Testis (tissue), 3 donors: ENCODE results near the gene TRIM14. TPM values are rescaled to one million over a fixed set of nuclear protein-coding genes. Genes with fewer than 3 reads are reported as not detected.
"Not testable (repeated sequence)": the region's sequence is repeated elsewhere in the genome, so short reads cannot be mapped to it uniquely, and the experiment has no call there.

Source experiments
- DNase-seq: peaks from one replicate; pipeline ENCODE4 v3.0.0-alpha.2; 2019
- H3K27ac ChIP-seq, 2 donors: fragments of 200-600 bp; sonication (generic); one replicate each; pipeline ENCODE4 v1.5.1; 2019
- H3K27me3 ChIP-seq: fragments of 200-600 bp; sonication (generic); one replicate; pipeline ENCODE4 v1.5.1; 2019
- H3K36me3 ChIP-seq: fragments of 200-600 bp; sonication (generic); one replicate; pipeline ENCODE4 v1.5.1; 2017; ENCODE audit warnings: low read depth; ENCODE audit errors: missing control alignments
- H3K4me1 ChIP-seq: fragments of 200-600 bp; sonication (generic); one replicate; pipeline ENCODE4 v1.5.1; 2019
- H3K4me3 ChIP-seq, 2 donors: fragments of 200-600 bp; sonication (generic); one replicate each; pipeline ENCODE4 v1.5.1; 2017 to 2019
- H3K9me3 ChIP-seq: fragments of 200-600 bp; sonication (generic); one replicate; pipeline ENCODE4 v1.5.1; 2017
- CTCF ChIP-seq, 3 experiments: fragments of 450-650 bp in 2 of 3; fragments of 200-600 bp in 1 of 3; sonication (generic) in 1 of 3; IDR thresholded peaks; one replicate each; pipeline ENCODE4 v1.5.1; 2016 to 2019; ENCODE audit warnings: antibody characterized with exemption in 3 of 3, mild to moderate bottlenecking in 2 of 3, moderate library complexity in 1 of 3
- POLR2A ChIP-seq: fragments of 450-650 bp; IDR thresholded peaks from one replicate; pipeline ENCODE4 v1.6.1; 2017; ENCODE audit warnings: antibody characterized with exemption, mild to moderate bottlenecking, moderate library complexity
- WGBS, 2 donors: methylation state at CpG; one replicate each; pipeline ENCODE4 v1.1.5; 2018; 5-methylcytosine and 5-hydroxymethylcytosine counted together
- intact Hi-C: fragments of 100-400 bp; cut with DNase I; formaldehyde crosslinking; loops from one replicate; pipeline ENCODE4 v1.15.1; 2023; ENCODE audit warnings: low total_unique reads
- polyA plus RNA-seq: library from polyadenylated mRNA; stranded (reverse); fragments of 350-450 nt; fragmentation: Illumina TruSeq; extraction: RNeasy Lipid Tissue Mini Kit (QIAGEN cat#74804); gene quantifications from one replicate; pipeline ENCODE4 v1.2.3, GENCODE V29; 2014; ENCODE audit warnings: low read depth, low replicate concordance; ENCODE audit not compliant: insufficient read depth
- total RNA-seq, 2 donors: library from RNA; depleted of rRNA; stranded (reverse); fragments of >200 nt; gene quantifications; one replicate each; pipeline ENCODE4 v1.2.3, GENCODE V29; 2016

TRIM14 gene
- total and polyA plus RNA-seq, 3 donors from 2014 or later, result 17.3 to 21.3 (median 19.6) TPM

GRCh38 chr9:98081477-98082219 lies 37.4 kb downstream of the TRIM14 start:
- Histone ChIP-seq H3K4me1 (peaks cover 5% of the 10 kb centered on the region), H3K27ac (no peak overlapping the region), H3K9me3 (no peaks in the 10 kb centered on the region), H3K36me3 (no peaks in the 10 kb centered on the region), H3K4me3 (no peak overlapping the region), H3K27me3 (no peaks in the 10 kb centered on the region)
- TF ChIP-seq POLR2A (no peak), CTCF (IDR thresholded peaks at IDR 0.05) (no peak)
- DNase-seq, result no peak
- intact Hi-C loops, result no loop called here
- 73 to 75% methylated on average over 6 of the region's 6 CpGs for WGBS, 2 donors

GRCh38 chr9:98080780-98081179 lies 38.2 kb downstream of the TRIM14 start:
- no peaks in the 10 kb centered on the region for H3K27me3 ChIP-seq
- WGBS, 2 donors, result 84 to 87% methylated on average over 6 to 12 of the region's 12 CpGs
- peaks cover 4% of the 10 kb centered on the region for H3K4me1 ChIP-seq
- H3K27ac ChIP-seq, result no peak overlapping the region
- DNase-seq, result no peak
- TF ChIP-seq CTCF (IDR thresholded peaks at IDR 0.05) (no peak), POLR2A (no peak)
- H3K4me3 ChIP-seq, result no peak overlapping the region
- no peaks in the 10 kb centered on the region for H3K9me3 ChIP-seq
- intact Hi-C loops, result no loop called here
- no peaks in the 10 kb centered on the region for H3K36me3 ChIP-seq

- WGBS, 2 donors, result 100% methylated on average over 1 of the region's 1 CpG
- intact Hi-C loops, result no loop called here
- no peak overlapping the region for H3K27ac ChIP-seq
- H3K27me3 ChIP-seq, result no peaks in the 10 kb centered on the region
- no peak for DNase-seq
- no peak for TF ChIP-seq CTCF (IDR thresholded peaks at IDR 0.05)
- TF ChIP-seq POLR2A, result no peak
- H3K9me3 ChIP-seq, result no peaks in the 10 kb centered on the region
- no peak overlapping the region for H3K4me3 ChIP-seq
- no peaks in the 10 kb centered on the region for H3K36me3 ChIP-seq
- no peaks in the 10 kb centered on the region for H3K4me1 ChIP-seq
These were observed 38.7 kb downstream of the TRIM14 start for GRCh38 chr9:98080326-98080725.

GRCh38 chr9:98078895-98079294 lies 40.1 kb downstream of the TRIM14 start:
- Histone ChIP-seq H3K36me3 (no peaks in the 10 kb centered on the region), H3K4me1 (peaks cover 5% of the 10 kb centered on the region), H3K27ac (no peak overlapping the region), H3K4me3 (no peak overlapping the region), H3K9me3 (no peaks in the 10 kb centered on the region), H3K27me3 (no peaks in the 10 kb centered on the region)
- 83 to 94% methylated on average over 5 of the region's 5 CpGs for WGBS, 2 donors
- no peak for DNase-seq
- no peak for TF ChIP-seq CTCF (IDR thresholded peaks at IDR 0.05)
- no peak for TF ChIP-seq POLR2A
- intact Hi-C loops, result no loop called here

- intact Hi-C loops, H3K36me3 ChIP-seq, DNase-seq, H3K4me3 ChIP-seq, H3K27ac ChIP-seq, H3K9me3 ChIP-seq, H3K27me3 ChIP-seq, H3K4me1 ChIP-seq: not testable (repeated sequence)
- 90% methylated on average over 8 of the region's 8 CpGs for WGBS, 2 donors
These were observed 42.5 kb downstream of the TRIM14 start for GRCh38 chr9:98076514-98076890.
